Measurements from ENCODE around the gene NDUFS6.

GRCh38 chr5:1796371-1797102 is 4.7 kb upstream of the NDUFS6 start:
- TF ChIP-seq TAF1 (IDR thresholded peaks at IDR 0.05; ENCODE audit: low read depth, low read length) (no peak), POLR2A (IDR thresholded peaks at IDR 0.05; ENCODE audit: low read depth, low read length) (no peak), POLR2AphosphoS5 (IDR thresholded peaks at IDR 0.05; ENCODE audit: low read depth, low read length) (0 out of 2 replicates have a peak, but pooled peaks have one; percentile 25), PAX5 (IDR thresholded peaks at IDR 0.05; ENCODE audit: insufficient read depth, low read length, severe bottlenecking) (no peak), POU2F2 (IDR thresholded peaks at IDR 0.05; ENCODE audit: low read depth, low read length) (no peak)

Data from GM12891 (cell line).